ENCODE data around the gene PLPP4.

The PLPP4 gene

GRCh38 chr10:120580918-120581895 lies 124.2 kb downstream of the PLPP4 start:
- no peak for DNase-seq

DNA sequence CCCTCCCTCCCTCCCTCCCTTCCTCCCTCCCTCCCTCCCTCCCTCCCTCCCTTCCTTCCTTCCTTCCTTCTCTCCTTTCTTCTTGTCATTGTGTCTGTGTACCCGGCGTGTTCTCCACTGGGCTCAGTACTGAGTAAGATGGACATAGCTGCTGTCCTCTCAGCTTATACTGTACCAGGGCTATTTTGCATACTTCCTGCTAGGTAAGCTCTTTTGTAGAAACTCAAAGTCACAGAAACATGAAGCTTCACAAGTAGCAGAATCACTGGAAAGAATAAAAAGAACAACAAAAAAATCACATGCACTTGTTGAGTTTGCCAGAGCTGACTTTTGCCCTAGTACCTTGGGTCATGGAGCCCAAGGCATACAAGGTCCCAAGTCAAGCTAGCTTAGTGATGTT lies 125.7 kb downstream of the PLPP4 start:
- DNase-seq: no peak

DNA sequence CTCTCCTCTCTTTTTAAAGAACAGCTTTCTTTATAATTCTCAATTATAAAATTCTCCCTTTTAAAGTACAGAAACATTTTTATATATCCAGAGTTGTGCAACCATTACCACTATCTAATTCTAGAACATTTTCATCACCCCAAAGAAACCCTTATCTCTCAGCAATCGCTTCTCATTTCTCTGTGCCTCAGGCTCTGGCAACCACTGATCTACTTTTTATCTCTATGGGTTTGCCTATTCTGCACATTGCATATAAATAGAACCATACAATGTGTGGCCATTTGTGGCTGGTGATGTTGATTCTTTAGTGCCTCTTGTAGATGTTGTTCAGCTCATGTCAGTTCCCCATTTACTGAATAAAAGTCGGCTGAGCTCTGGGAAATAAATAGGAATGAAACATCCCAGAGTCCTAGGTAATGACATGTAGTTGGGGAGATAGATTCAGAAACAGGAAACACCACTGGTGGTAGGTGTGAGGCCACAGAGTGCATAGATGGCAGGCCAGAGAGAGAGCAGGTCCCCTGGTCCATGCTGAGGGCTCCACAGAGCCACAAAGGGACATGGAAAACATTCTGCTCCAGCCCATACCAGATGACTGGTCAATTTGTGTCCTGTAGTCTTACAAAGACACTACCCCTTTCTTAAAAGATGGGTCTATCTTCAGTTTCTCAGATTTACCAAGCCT lies 126.5 kb downstream of the PLPP4 start:
- no peak for DNase-seq

GRCh38 chr10:120584786-120585185 lies 127.8 kb downstream of the PLPP4 start:
- no peak for DNase-seq

DNA sequence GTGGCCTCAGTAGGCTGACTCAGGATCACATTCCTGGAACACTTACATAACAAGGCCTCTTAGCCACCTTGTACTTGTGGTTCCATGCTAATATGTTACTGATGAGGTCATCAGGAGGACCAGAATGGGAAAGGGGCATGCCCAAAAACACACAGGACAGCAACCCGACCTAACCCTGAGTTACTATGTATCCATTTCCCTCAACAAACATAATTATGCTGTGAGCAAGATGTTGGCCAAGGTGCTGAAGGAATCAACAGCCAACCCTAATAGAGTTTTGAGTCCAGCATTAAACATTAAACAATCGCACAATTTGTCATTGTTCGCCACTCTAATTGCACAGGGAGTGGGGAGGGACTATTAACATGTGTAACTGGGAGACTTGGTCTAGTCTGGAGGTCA lies 129.4 kb downstream of the PLPP4 start:
- no peak for DNase-seq

- no peak for DNase-seq
Observed at GRCh38 chr10:120587061-120587460, 130.0 kb downstream of the PLPP4 start.

GRCh38 chr10:120588311-120588710 lies 131.3 kb downstream of the PLPP4 start:
- DNase-seq: no peak

DNA sequence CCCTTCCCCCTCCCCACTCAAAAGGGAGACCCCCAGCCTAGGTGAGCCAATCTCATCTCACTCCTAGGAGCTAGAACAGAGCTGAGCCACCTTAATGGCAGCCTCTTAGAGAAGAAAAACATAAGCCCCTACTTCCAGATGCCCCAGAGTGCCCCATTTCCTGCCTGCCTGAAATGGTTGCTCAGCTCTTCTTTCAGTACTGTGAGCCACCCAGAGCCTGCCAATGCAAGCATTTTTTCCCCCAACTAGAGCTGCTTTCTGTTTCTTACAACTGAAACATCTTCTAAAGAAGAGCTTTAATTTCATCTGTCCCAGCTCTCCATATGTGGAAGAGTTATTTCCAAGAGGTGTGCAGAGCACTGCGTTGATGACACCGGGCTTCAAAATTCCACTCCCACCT lies 136.7 kb downstream of the PLPP4 start:
- no peak for DNase-seq

DNA sequence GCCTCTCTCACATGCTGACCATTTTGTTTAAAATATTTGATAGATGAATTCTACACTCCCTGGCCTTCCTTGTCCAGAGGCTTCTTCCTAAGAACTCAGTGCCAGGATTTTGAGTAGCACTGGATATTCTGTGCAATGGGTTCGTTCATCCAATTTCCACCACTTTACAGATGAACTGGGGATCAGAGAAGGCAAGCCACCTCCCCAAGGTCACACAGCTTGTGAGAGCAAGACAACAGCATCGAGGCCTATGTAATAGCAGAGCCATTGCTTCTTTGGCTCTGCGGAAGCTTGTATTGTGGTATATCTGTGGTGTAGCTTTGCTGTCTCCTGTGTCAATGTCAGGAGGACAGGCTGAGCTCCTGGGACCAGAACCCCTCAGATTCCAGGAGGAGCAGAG lies 140.9 kb downstream of the PLPP4 start:
- no peak for DNase-seq

DNA sequence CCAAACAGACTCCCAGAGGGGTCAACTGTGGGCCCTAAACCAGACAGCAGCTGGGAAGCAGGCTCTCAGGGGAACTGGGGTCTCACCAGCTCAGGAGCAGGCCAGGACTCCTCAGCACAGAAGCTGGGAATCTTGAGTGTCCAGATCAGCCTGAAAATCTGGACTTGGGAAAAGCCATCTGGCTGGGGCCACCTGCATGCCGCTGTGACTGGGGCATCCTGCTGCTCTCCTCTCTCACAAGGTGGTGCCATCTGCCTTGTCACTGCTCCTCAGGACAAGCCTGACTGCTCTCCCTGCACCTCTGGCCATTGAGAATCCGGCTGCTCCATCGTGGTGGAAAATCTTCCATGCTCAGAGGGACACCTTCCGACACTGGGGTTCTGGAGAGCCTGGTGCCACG lies 141.4 kb downstream of the PLPP4 start:
- DNase-seq: no peak

DNA sequence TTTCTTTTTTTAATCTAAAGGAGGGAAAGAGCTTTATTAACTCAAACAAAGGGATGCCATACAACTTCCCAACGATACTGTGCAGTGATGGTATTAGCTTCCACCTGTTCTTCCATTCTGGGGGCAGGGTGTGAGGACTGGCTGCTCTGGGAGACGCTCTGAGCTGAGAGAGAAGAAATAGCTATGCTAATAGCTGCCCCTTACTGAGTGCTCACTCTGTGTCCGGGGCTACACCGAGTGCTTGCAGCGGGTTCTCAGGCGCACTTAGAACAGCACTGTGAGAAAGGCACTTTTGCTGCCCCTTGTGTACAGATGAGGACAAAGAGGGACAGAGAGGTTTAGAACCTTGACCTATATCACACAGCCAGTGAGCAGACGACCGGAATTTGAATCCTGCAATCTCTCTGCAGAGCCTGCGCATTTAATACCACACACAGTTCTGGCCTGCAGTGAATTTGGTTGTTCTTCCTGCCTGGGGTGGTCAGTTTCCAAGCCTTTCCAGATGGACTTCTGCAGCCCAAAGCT lies 142.2 kb downstream of the PLPP4 start:
- no peak for DNase-seq

GRCh38 chr10:120600871-120601649 lies 144.0 kb downstream of the PLPP4 start:
- no peak for DNase-seq

- DNase-seq: no peak
Observed at GRCh38 chr10:120601999-120602398, 145.0 kb downstream of the PLPP4 start.

DNA sequence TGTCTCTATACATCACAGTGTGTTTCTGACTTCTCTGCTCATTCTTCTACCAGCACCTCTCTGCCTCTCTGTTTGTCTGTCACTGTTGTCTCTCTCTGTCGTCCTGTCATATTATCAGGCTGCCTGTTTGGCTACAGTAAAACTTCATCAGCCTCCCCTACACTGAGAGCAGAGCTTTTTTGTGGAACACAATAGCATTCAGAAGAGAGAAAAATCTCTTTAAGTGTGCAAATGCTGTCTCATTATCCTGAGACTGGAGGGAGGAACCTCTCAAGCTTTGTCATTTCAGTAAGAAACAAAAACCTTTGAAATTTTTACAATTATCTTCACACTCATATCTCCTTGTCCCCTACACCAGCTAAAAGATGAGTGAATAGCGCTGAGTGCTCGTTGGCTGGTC lies 148.4 kb downstream of the PLPP4 start:
- DNase-seq: no peak

DNA sequence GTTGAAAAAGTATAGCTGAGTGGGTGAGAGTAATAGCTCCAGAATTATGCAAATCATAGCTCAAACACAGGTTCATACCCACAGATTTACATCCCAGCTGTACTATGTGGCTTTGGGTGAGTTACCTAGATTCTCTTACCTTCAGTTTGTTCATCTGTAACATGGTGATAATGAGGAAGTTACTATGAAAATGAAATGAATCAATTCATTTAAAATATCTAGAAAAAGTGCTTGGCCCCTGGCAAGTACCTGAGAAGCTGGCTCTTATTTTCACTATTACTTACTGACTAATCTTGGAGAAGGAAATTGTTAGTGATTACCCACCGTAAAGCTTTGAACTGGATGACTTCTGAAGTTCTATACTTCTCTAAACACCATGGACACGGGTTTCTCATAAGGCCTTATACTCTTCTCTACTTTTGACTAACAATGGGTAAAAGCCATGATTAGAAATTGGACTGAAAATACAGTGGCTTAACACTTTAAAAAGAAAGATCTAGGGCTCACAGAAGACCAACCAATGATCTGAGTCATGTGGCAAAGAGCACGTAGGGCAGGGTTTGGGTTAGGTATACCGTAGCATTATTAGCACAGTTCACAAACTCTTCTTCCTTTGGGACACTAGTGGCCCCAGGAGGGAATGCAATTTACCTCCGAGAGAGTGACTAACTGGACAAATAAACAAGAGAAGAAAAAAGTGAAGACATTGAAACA lies 149.2 kb downstream of the PLPP4 start:
- DNase-seq: no peak

DNA sequence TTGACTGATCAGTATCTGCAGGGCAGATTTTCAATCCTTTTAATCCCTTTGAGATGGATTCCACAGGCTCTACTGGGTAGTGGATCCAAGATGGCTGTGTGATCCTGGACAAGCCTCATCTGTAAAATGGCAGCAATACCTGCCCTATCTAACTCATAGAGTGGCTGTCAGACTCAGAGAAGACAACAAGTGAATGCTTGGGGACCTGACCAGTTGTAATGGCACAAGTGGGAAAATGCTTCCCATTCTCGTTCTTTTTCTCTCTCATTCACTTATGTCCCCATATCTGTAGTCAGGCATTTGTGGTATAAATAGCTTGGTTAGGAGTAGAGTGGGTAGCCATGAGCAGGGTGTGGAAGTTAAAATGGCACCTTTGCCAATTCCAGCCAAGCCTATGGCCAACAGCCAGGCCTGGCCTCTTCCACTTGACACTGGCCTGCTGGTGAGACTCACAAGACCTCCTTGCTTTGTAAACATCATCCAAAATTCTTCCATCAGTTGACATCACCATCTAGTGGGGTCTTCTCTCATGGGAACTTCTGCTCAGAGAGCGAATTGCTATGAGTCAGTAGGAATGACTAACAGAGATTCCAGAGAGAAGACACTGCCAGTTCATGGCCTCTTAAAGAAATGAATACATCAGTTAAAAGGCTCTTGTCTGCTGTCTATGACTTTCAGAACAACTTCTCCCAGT lies 150.1 kb downstream of the PLPP4 start:
- no peak for DNase-seq

- DNase-seq: no peak
Observed at GRCh38 chr10:120607710-120608703, 151.0 kb downstream of the PLPP4 start.

- DNase-seq: no peak
Observed at GRCh38 chr10:120609006-120609405, 152.0 kb downstream of the PLPP4 start.

DNA sequence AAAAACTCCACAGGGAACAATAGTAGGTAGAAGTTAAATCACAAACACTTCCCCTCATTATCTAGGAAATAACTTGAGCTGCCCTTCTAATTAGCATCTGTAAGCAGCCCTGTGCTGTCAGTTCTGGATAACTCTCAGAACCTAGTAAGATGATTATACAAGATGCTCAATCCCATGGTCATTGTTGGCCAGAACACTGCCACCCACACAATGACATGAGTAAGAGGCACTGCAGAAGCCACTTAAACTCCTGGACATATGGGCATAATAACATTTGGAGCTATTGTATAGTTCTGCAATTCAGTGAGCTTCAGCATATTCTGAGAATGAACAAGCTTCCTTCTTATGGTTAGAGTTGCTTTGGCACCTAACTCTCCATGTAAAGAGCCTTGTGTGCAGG lies 153.8 kb downstream of the PLPP4 start:
- DNase-seq: no peak

- DNase-seq: no peak
Observed at GRCh38 chr10:120612756-120613155, 155.7 kb downstream of the PLPP4 start.

GRCh38 chr10:120613180-120613579 lies 156.2 kb downstream of the PLPP4 start:
- no peak for DNase-seq

All from activated CD8-positive, alpha-beta memory T cell treated with anti-CD3 and anti-CD28 coated beads, Interleukin-2, amount 50 U/mL, for 48 hours (primary cell).